HepG2 (cell line): ENCODE data around the gene MAGI1. TPM values are rescaled to one million over a fixed set of nuclear protein-coding genes. Genes with fewer than 3 reads are reported as not detected.
A peak's percentile ranks its signal among the peaks of the same experiment; 100 is the strongest.

ENCODE experiments used
- ATAC-seq: fragments of 200-7000 bp; cut with Tn5 transposase; 3 replicates; pipeline ENCODE4 v1.9.1; 2020; ENCODE audit warnings: mild to moderate bottlenecking, moderate library complexity
- BruUV-seq: library from RNA; stranded (reverse); fragments of 400-500 nt; replicated peaks from 2 replicates; lab custom pipeline; 2021; lab: Mats Ljungman, UMichigan
- CTCF ChIA-PET: fragments of 300-600 bp; formaldehyde crosslinking; extraction: SDS; loops from one replicate; lab custom pipeline; 2021; ENCODE audit warnings: low total read pairs, inconsistent platforms, low intra/inter-chr PET ratio; lab: Yijun Ruan, JAX
- POLR2A ChIA-PET: fragments of 350-600 bp; sonication (Branson Sonifier 250); formaldehyde crosslinking; loops from one replicate; lab custom pipeline; 2020; ENCODE audit warnings: antibody characterized with exemption, inconsistent platforms; lab: Yijun Ruan, JAX
- DNase-seq: peaks from one replicate; pipeline ENCODE4 v3.0.0-alpha.2; 2015; ENCODE audit warnings: low spot score
- FAIRE-seq: peaks from 3 replicates; lab custom pipeline; 2011; peaks lifted over from hg19 to GRCh38; lab: Jason Lieb, UNC
- H2AFZ ChIP-seq: one replicate; pipeline ENCODE4 v1.6.1; 2011; ENCODE audit warnings: low read length, inconsistent platforms
- H3K27ac ChIP-seq: fragments of 300-600 bp; 3 replicates; pipeline ENCODE4 v1.8.0; 2011; ENCODE audit warnings: mixed run types, mild to moderate bottlenecking, mixed read lengths, low read length, inconsistent platforms; ENCODE audit not compliant: insufficient read depth; ENCODE audit errors: extremely low read length
- H3K27me3 ChIP-seq, 2 experiments: fragments of 200-600 bp in 1 of 2; 2 replicates in 1 of 2; 3 replicates in 1 of 2; pipeline versions ENCODE4 v1.6.0 to v1.8.0; 2011; ENCODE audit warnings: low read length in 2 of 2, mild to moderate bottlenecking in 2 of 2, moderate library complexity in 2 of 2, inconsistent platforms in 1 of 2; ENCODE audit not compliant: insufficient read depth in 2 of 2, control insufficient read depth in 1 of 2
- H3K36me3 ChIP-seq, 2 experiments: fragments of 200-600 bp in 1 of 2; replicated peaks in 1 of 2; 2 replicates in 1 of 2; 3 replicates in 1 of 2; pipeline versions ENCODE4 v1.5.1 to v1.8.0; 2011; ENCODE audit warnings: low read length in 2 of 2, inconsistent platforms in 1 of 2; ENCODE audit not compliant: insufficient read depth in 2 of 2, control insufficient read depth in 1 of 2
- H3K4me1 ChIP-seq: 2 replicates; pipeline ENCODE4 v1.5.1; 2012; ENCODE audit warnings: low read length, inconsistent platforms; ENCODE audit not compliant: insufficient read depth
- H3K4me2 ChIP-seq: 2 replicates; pipeline ENCODE4 v1.6.0; 2011; ENCODE audit warnings: low read depth, low read length, inconsistent platforms
- H3K4me3 ChIP-seq, 3 experiments: fragments of 200-600 bp in 1 of 3; sonication (generic), shearing (Covaris generic) in 1 of 3; replicated peaks in 1 of 3; 2 replicates each; pipeline ENCODE4 v1.5.1; 2011 to 2016; ENCODE audit warnings: low read length in 3 of 3, inconsistent platforms in 2 of 3, low read depth in 2 of 3, mild to moderate bottlenecking in 2 of 3, control low read depth in 1 of 3, mixed read lengths in 1 of 3; ENCODE audit not compliant: insufficient read depth in 1 of 3
- H3K79me2 ChIP-seq: one replicate; pipeline ENCODE4 v1.6.1; 2011; ENCODE audit warnings: low read length, inconsistent platforms; ENCODE audit not compliant: insufficient read depth
- H3K9ac ChIP-seq: 2 replicates; pipeline ENCODE4 v1.6.0; 2011; ENCODE audit warnings: mild to moderate bottlenecking, low read depth, low read length, inconsistent platforms; ENCODE audit not compliant: insufficient read depth
- H3K9me3 ChIP-seq: 2 replicates; pipeline ENCODE4 v1.5.1; 2012; ENCODE audit warnings: mild to moderate bottlenecking, low read length
- H4K20me1 ChIP-seq: 2 replicates; pipeline ENCODE4 v1.6.0; 2011; ENCODE audit warnings: inconsistent platforms, mild to moderate bottlenecking, low read length, moderate library complexity; ENCODE audit not compliant: insufficient read depth
- CEBPG ChIP-seq: IDR thresholded peaks from 2 replicates; pipeline ENCODE4 v1.6.1; 2016
- GTF3A ChIP-seq: sonication (generic); formaldehyde crosslinking; conservative IDR thresholded peaks from 2 replicates; pipeline ENCODE4 v1.4.0; 2020; ENCODE audit warnings: mild to moderate bottlenecking, missing genetic modification reagents
- HES4 ChIP-seq: sonication (generic); formaldehyde crosslinking; IDR thresholded peaks from 2 replicates; pipeline ENCODE4 v1.9.0; 2021; ENCODE audit warnings: mild to moderate bottlenecking, missing genetic modification reagents, borderline replicate concordance
- MED1 ChIP-seq: sonication (generic); formaldehyde crosslinking; IDR thresholded peaks from 2 replicates; pipeline ENCODE4 v1.4.0; 2020; ENCODE audit warnings: missing genetic modification reagents
- MLLT10 ChIP-seq: sonication (generic); formaldehyde crosslinking; IDR thresholded peaks from 2 replicates; pipeline ENCODE4 v1.4.0; 2020; ENCODE audit warnings: missing genetic modification reagents
- PAF1 ChIP-seq: IDR thresholded peaks from 2 replicates; pipeline ENCODE4 v1.6.1; 2016; ENCODE audit warnings: missing genetic modification reagents, missing compliant biosample characterization
- POGZ ChIP-seq: sonication (generic); formaldehyde crosslinking; IDR thresholded peaks from 2 replicates; pipeline ENCODE4 v1.4.0; 2020; ENCODE audit warnings: mild to moderate bottlenecking, missing genetic modification reagents
- TEF ChIP-seq: sonication (generic); formaldehyde crosslinking; IDR thresholded peaks from 2 replicates; pipeline ENCODE4 v1.5.0; 2020; ENCODE audit warnings: missing genetic modification reagents
- ZNF562 ChIP-seq: sonication (generic); formaldehyde crosslinking; IDR thresholded peaks from 2 replicates; pipeline ENCODE4 v1.8.0; 2022; ENCODE audit warnings: missing genetic modification reagents, borderline replicate concordance
- ZNF639 ChIP-seq: conservative IDR thresholded peaks from 2 replicates; pipeline ENCODE4 v1.6.1; 2018; ENCODE audit warnings: missing genetic modification reagents
- ZSCAN31 ChIP-seq: sonication (generic); formaldehyde crosslinking; IDR thresholded peaks from 2 replicates; pipeline ENCODE4 v1.5.0; 2020; ENCODE audit warnings: low read depth, mild to moderate bottlenecking, missing genetic modification reagents
- WGBS: methylation state at CpG from one replicate; pipeline ENCODE4 v1.1.6; 2017; ENCODE audit warnings: low lambda C conversion rate; 5-methylcytosine and 5-hydroxymethylcytosine counted together
- in situ Hi-C: cut with HindIII; loops from 2 replicates; pipeline ENCODE4 v1.10.0; 2017; ENCODE audit warnings: low pct_unique_long_range_greater_than_20kb; ENCODE audit not compliant: extremely low pct_ligation_motif_present
- intact Hi-C: fragments of 100-400 bp; cut with micrococcal nuclease; formaldehyde crosslinking; loops from one replicate; pipeline ENCODE4 v1.10.0; 2022; ENCODE audit not compliant: unreplicated experiment
- polyA plus RNA-seq, 8 experiments: library from polyadenylated mRNA; depleted of rRNA in 3 of 8; stranded (reverse) in 7 of 8; unstranded in 1 of 8; fragments of >200 nt; fragmentation: Illumina TruSeq in 4 of 8; extraction: Trizol in 4 of 8; gene quantifications; 2 replicates each; pipeline versions ENCODE4 v1.2.1 to v1.2.3, GENCODE V29; 2011 to 2016; ENCODE audit warnings: low read depth in 4 of 8, missing spikeins in 1 of 8, mixed read lengths in 1 of 8; ENCODE audit not compliant: insufficient read depth in 1 of 8
- total RNA-seq, 5 experiments: library from RNA; depleted of rRNA; stranded (reverse); fragments of >200 nt; fragmentation: Illumina TruSeq; extraction: Trizol; gene quantifications; 2 replicates each; pipeline ENCODE4 v1.2.3, GENCODE V29; 2016; ENCODE audit warnings: low read depth in 1 of 5

Gene MAGI1
- total and polyA plus RNA-seq, 2 of the 13 experiments (the other 11 are each of a cell fraction or from before 2014, with no cell fraction given) = 22.2 to 26.0 TPM

GRCh38 chr3:65556934-65557577 is 481.7 kb downstream of the MAGI1 start:
- no peak overlapping the region for H3K27ac ChIP-seq
- peak; percentile 60 for ATAC-seq
- ChIA-PET CTCF (no interaction called here), POLR2A (no interaction called here)
- no peaks in the 10 kb centered on the region for H3K9me3 ChIP-seq
- no peaks in the 10 kb centered on the region for H3K36me3 ChIP-seq
- no peaks in the 10 kb centered on the region for H3K27me3 ChIP-seq
- TF ChIP-seq ZSCAN31 (CRISPR knock-in tag) = no peak
- no peak for TF ChIP-seq PAF1 (CRISPR knock-in tag)
- in situ Hi-C loops = no loop called here
- no peak overlapping the region for H3K4me2 ChIP-seq
- H3K9ac ChIP-seq = no peak overlapping the region
- no peak for DNase-seq
- H3K79me2 ChIP-seq = no peaks in the 10 kb centered on the region
- intact Hi-C loops = no loop called here
- WGBS = 82% methylated on average over 5 of the region's 5 CpGs
- FAIRE-seq = no peak
- H3K4me3 ChIP-seq = no peak overlapping the region
- peaks cover 4% of the 10 kb centered on the region for H4K20me1 ChIP-seq
- H2AFZ ChIP-seq = no peak overlapping the region
- peaks cover 12% of the 10 kb centered on the region for H3K4me1 ChIP-seq
- no TSS peak for BruUV-seq

GRCh38 chr3:65552434-65552833 is 486.3 kb downstream of the MAGI1 start:
- POLR2A ChIA-PET = no interaction called here
- Histone ChIP-seq H3K36me3 (no peaks in the 10 kb centered on the region; a peak in 1 of 5 replicates), H4K20me1 (peaks cover 32% of the 10 kb centered on the region), H3K4me2 (no peak overlapping the region), H3K27me3 (no peaks in the 10 kb centered on the region), H3K4me1 (peaks cover 13% of the 10 kb centered on the region), H3K9ac (no peak overlapping the region), H2AFZ (no peak overlapping the region), H3K4me3 (no peak overlapping the region), H3K27ac (no peak overlapping the region), H3K79me2 (no peaks in the 10 kb centered on the region), H3K9me3 (no peaks in the 10 kb centered on the region)
- intact Hi-C loops (no loop called here), in situ Hi-C loops (no loop called here)
- BruUV-seq = no TSS peak
- FAIRE-seq (no peak), DNase-seq (no peak), ATAC-seq (no peak)
- 100% methylated on average over 1 of the region's 1 CpG for WGBS
- TF ChIP-seq ZNF562 = no peak
- TF ChIP-seq HES4 (CRISPR knock-in tag) = no peak
- no peak for TF ChIP-seq GTF3A (CRISPR knock-in tag)
- no peak for TF ChIP-seq CEBPG (CRISPR knock-in tag)
- no peak for TF ChIP-seq MED1
- no peak for TF ChIP-seq MLLT10 (CRISPR knock-in tag)
- no peak for TF ChIP-seq TEF (CRISPR knock-in tag)
- no peak for TF ChIP-seq ZNF639
- TF ChIP-seq POGZ (CRISPR knock-in tag) = no peak
- CTCF ChIA-PET = no interaction called here
